Endodermal cell (in vitro differentiated cells): ENCODE results near the gene GNMT. TPM values are rescaled to one million over a fixed set of nuclear protein-coding genes. Genes with fewer than 3 reads are reported as not detected.

Experiments used
- DNase-seq: peaks from one replicate; pipeline ENCODE4 v3.0.0-alpha.2; 2017
- H3K27ac ChIP-seq: 2 replicates; pipeline ENCODE4 v1.5.1; 2013; ENCODE audit warnings: mild to moderate bottlenecking, low read depth, low read length, moderate library complexity
- H3K27me3 ChIP-seq: 2 replicates; pipeline ENCODE4 v1.6.1; 2013; ENCODE audit warnings: mild to moderate bottlenecking, low read length, moderate library complexity; ENCODE audit not compliant: insufficient read depth, control insufficient read depth, poor library complexity, severe bottlenecking
- H3K36me3 ChIP-seq: 2 replicates; pipeline ENCODE4 v1.7.0; 2013; ENCODE audit warnings: mild to moderate bottlenecking, low read length, moderate library complexity; ENCODE audit not compliant: control insufficient read depth, insufficient read depth
- H3K4me1 ChIP-seq: one replicate; pipeline ENCODE4 v1.7.0; 2013; ENCODE audit warnings: low read length; ENCODE audit not compliant: control insufficient read depth, insufficient read depth
- H3K4me3 ChIP-seq: 2 replicates; pipeline ENCODE4 v1.5.1; 2013; ENCODE audit warnings: mild to moderate bottlenecking, low read length, moderate library complexity
- H3K9ac ChIP-seq: 2 replicates; pipeline ENCODE4 v1.6.1; 2013; ENCODE audit warnings: mild to moderate bottlenecking, low read length, moderate library complexity; ENCODE audit not compliant: poor library complexity, severe bottlenecking; ENCODE audit errors: extremely low read depth
- H3K9me3 ChIP-seq: 2 replicates; pipeline ENCODE4 v1.6.1; 2013; ENCODE audit warnings: mild to moderate bottlenecking, low read length, moderate library complexity; ENCODE audit not compliant: control insufficient read depth
- H3K27ac Mint-ChIP-seq: 2 replicates; pipeline ENCODE4 v1.8.0; 2020; ENCODE audit warnings: mixed read lengths
- H3K27me3 Mint-ChIP-seq: 2 replicates; pipeline ENCODE4 v1.8.0; 2021; ENCODE audit warnings: mild to moderate bottlenecking, mixed read lengths; ENCODE audit not compliant: insufficient read depth
- H3K36me3 Mint-ChIP-seq: 2 replicates; pipeline ENCODE4 v1.8.0; 2020; ENCODE audit warnings: low read depth, mixed read lengths
- H3K4me1 Mint-ChIP-seq: 2 replicates; pipeline ENCODE4 v1.8.0; 2020; ENCODE audit warnings: mixed read lengths
- H3K4me3 Mint-ChIP-seq: 2 replicates; pipeline ENCODE4 v1.8.0; 2020; ENCODE audit warnings: mild to moderate bottlenecking, moderate library complexity, mixed read lengths
- H3K9me3 Mint-ChIP-seq: 2 replicates; pipeline ENCODE4 v1.8.0; 2020; ENCODE audit warnings: mild to moderate bottlenecking, mixed read lengths
- whole genome bisulfite sequencing, 2 experiments: methylation state at CpG; one replicate each; pipeline versions ENCODE4 v1.1.5 to v1.1.7; 2013; ENCODE audit warnings: missing lambda C conversion rate in 2 of 2, mixed read lengths in 1 of 2; ENCODE audit not compliant: insufficient coverage in 1 of 2, insufficient read length in 1 of 2; 5-methylcytosine and 5-hydroxymethylcytosine counted together
- total RNA-seq, 2 donors: library from RNA; stranded (reverse); fragmentation: NEBNext Ultra II Directional in 1 of 2; extraction: Animal tissue kit (Norgen Biotek cat#: 25700) in 1 of 2; gene quantifications; 2 replicates in 1 of 2; 3 replicates in 1 of 2; pipeline ENCODE4 v1.2.1, GENCODE V29; 2021
- TF ChIP-seq, protein P1 (sequence below): fragments of 200-600 bp; sonication (generic); conservative IDR thresholded peaks from 2 replicates; pipeline ENCODE4 v1.5.0; 2021; ENCODE audit warnings: antibody characterized with exemption, mild to moderate bottlenecking

GNMT gene
- total RNA-seq, 2 donors from 2014 or later, result 0.75 to 0.84 TPM

DNA sequence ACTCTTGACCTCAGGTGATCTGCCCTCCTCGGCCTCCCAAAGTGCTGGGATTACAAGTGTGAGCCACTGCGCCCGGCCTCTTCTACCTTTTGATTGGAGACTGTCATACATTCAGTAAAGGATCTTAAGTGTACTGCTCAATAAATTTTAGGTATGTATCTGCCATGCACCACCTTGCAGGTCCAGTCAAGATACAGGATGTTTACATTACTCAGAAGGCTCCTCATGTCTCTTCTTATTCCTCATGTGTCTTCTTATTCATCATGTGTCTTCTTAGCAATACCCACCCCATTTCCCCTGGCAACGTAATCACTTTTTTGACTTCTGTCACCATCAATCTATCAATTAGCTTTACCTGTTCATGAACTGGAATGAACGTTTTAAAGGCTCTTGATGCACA is 45.3 kb downstream of the GNMT start:
- H3K4me1 Mint-ChIP-seq, result no peaks in the 10 kb centered on the region
- no peak overlapping the region for H3K4me3 ChIP-seq
- H3K9me3 Mint-ChIP-seq, result no peaks in the 10 kb centered on the region
- no peak overlapping the region for H3K9ac ChIP-seq
- H3K4me3 Mint-ChIP-seq, result no peak overlapping the region
- H3K9me3 ChIP-seq, result no peaks in the 10 kb centered on the region
- H3K27me3 Mint-ChIP-seq, result no peaks in the 10 kb centered on the region
- H3K27ac Mint-ChIP-seq, result no peak overlapping the region
- TF ChIP-seq, protein P1, sequence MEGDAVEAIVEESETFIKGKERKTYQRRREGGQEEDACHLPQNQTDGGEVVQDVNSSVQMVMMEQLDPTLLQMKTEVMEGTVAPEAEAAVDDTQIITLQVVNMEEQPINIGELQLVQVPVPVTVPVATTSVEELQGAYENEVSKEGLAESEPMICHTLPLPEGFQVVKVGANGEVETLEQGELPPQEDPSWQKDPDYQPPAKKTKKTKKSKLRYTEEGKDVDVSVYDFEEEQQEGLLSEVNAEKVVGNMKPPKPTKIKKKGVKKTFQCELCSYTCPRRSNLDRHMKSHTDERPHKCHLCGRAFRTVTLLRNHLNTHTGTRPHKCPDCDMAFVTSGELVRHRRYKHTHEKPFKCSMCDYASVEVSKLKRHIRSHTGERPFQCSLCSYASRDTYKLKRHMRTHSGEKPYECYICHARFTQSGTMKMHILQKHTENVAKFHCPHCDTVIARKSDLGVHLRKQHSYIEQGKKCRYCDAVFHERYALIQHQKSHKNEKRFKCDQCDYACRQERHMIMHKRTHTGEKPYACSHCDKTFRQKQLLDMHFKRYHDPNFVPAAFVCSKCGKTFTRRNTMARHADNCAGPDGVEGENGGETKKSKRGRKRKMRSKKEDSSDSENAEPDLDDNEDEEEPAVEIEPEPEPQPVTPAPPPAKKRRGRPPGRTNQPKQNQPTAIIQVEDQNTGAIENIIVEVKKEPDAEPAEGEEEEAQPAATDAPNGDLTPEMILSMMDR, result no peak
- peaks cover 57% of the 10 kb centered on the region for H3K36me3 Mint-ChIP-seq
- 93 to 100% methylated on average over 2 to 5 of the region's 5 CpGs for WGBS, 2 experiments
- no peaks in the 10 kb centered on the region for H3K4me1 ChIP-seq
- H3K27me3 ChIP-seq, result no peaks in the 10 kb centered on the region
- H3K27ac ChIP-seq, result no peak overlapping the region
- H3K36me3 ChIP-seq, result peaks cover 49% of the 10 kb centered on the region
- no peak for DNase-seq

DNA sequence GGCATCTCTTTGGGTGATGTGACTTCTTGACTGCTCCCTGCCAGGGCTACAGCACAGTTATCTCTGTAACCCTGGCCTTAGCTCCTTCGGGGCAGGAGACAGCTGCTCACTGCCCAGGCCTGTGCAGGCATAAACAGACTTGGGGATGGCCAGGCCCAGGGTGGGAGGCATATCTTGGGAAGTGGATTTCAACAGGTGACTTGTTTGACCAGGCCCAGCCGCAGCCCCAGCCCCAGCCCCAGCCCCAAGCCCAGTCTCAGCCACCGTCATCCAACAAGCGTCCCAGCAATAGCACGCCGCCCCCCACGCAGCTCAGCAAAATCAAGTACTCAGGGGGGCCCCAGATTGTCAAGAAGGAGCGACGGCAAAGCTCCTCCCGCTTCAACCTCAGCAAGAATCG is 45.7 kb downstream of the GNMT start:
- no peaks in the 10 kb centered on the region for H3K4me1 Mint-ChIP-seq
- Histone ChIP-seq H3K4me1 (no peaks in the 10 kb centered on the region), H3K27ac (no peak overlapping the region), H3K27me3 (no peaks in the 10 kb centered on the region), H3K36me3 (peaks cover 53% of the 10 kb centered on the region), H3K9ac (no peak overlapping the region), H3K9me3 (no peaks in the 10 kb centered on the region), H3K4me3 (no peak overlapping the region)
- H3K27ac Mint-ChIP-seq, result no peak overlapping the region
- no peaks in the 10 kb centered on the region for H3K27me3 Mint-ChIP-seq
- peaks cover 59% of the 10 kb centered on the region for H3K36me3 Mint-ChIP-seq
- no peaks in the 10 kb centered on the region for H3K9me3 Mint-ChIP-seq
- TF ChIP-seq, protein P1, result no peak
- WGBS, 2 experiments, result 94% methylated on average over 11 of the region's 11 CpGs
- no peak for DNase-seq
- no peak overlapping the region for H3K4me3 Mint-ChIP-seq

DNA sequence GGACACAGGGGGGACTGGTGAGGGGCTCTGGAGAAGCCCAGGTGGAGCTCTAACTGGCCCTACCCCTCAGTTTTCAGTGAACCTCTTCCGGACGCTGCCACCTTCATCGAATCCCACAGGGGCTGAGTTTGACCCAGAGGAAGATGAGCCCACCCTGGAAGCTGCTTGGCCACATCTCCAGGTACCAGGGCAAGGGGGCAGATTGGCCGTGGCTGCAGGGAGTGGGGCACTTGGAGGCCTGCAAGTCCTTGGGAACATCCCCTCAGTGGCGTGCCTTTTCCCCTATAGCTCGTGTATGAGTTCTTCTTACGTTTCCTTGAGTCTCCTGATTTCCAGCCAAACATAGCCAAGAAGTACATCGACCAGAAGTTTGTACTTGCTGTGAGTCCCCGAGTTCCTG is 46.6 kb downstream of the GNMT start:
- Histone ChIP-seq H3K9me3 (no peaks in the 10 kb centered on the region), H3K4me3 (no peak overlapping the region), H3K36me3 (peaks cover 62% of the 10 kb centered on the region), H3K27me3 (no peaks in the 10 kb centered on the region), H3K27ac (no peak overlapping the region), H3K9ac (no peak overlapping the region), H3K4me1 (peaks cover 3% of the 10 kb centered on the region)
- no peak for DNase-seq
- WGBS, 2 experiments, result 92 to 95% methylated on average over 8 to 9 of the region's 9 CpGs
- Mint-ChIP-seq H3K9me3 (no peaks in the 10 kb centered on the region), H3K27ac (no peak overlapping the region), H3K4me3 (no peak overlapping the region), H3K27me3 (no peaks in the 10 kb centered on the region), H3K36me3 (peaks cover 64% of the 10 kb centered on the region), H3K4me1 (no peaks in the 10 kb centered on the region)
- TF ChIP-seq, protein P1, result no peak
